Mucosa of rectum (tissue), 2 donors: Measurements from ENCODE around the gene VANGL2.

Experiments
- H3K27ac ChIP-seq, 2 donors: one replicate each; pipeline ENCODE4 v1.7.0; 2013; ENCODE audit warnings: inconsistent platforms in 2 of 2, low read depth in 2 of 2, low read length in 2 of 2
- H3K27me3 ChIP-seq, 2 donors: one replicate each; pipeline ENCODE4 v1.7.0; 2013; ENCODE audit warnings: low read length in 2 of 2; ENCODE audit not compliant: control insufficient read depth in 2 of 2, insufficient read depth in 2 of 2
- H3K36me3 ChIP-seq, 2 donors: one replicate each; pipeline ENCODE4 v1.7.0; 2013; ENCODE audit warnings: low read length in 2 of 2; ENCODE audit not compliant: control insufficient read depth in 2 of 2, insufficient read depth in 2 of 2
- H3K4me1 ChIP-seq, 2 donors: one replicate each; pipeline ENCODE4 v1.7.0; 2013; ENCODE audit warnings: low read length in 2 of 2, mild to moderate bottlenecking in 1 of 2; ENCODE audit not compliant: control insufficient read depth in 2 of 2, insufficient read depth in 2 of 2
- H3K4me3 ChIP-seq, 2 donors: one replicate each; pipeline ENCODE4 v1.7.0; 2013; ENCODE audit warnings: low read length in 2 of 2
- H3K9ac ChIP-seq, 2 donors: one replicate each; pipeline ENCODE4 v1.7.0; 2013; ENCODE audit warnings: low read length in 2 of 2, low read depth in 1 of 2, mild to moderate bottlenecking in 1 of 2
- H3K9me3 ChIP-seq, 2 donors: one replicate each; pipeline ENCODE4 v1.7.0; 2013; ENCODE audit warnings: low read length in 2 of 2; ENCODE audit not compliant: control insufficient read depth in 2 of 2
- donor health status: healthy.
- donor health status: Normal muscosa, but diverticular disease.

The VANGL2 gene

DNA sequence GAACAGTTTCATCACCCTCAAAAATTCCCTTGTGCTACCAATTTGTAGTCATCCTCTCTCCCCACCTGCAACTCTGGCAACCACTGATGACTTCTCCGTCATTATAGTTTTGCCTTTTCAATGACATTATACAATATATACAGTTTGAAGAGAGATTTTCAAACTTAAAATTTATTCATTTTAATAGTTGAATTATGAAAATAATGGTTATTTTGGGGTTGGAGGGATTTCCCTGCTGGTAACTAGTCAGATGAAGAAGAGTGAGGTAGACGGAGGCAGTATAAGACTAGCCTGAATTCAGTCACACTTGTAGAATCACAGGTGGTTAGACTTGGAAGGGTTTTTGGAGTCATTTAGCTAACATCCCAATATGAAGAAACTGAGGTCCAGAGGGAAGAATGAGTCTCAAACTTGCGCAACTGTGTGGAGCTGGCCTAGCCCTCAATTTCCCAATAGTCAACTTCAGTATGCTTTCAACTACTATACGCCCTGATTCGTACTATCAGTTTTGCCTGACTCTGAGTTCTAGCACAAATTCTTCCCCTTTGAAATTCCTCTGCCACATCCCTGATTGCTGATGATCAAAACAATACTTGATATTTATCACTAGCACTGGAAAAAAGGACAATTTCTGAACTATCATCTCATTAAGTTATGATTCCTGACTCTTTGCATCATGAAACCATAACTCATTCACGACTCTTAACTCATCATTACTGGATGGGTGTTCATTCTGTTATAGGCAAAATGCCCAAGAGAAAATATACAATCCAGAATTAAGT is 54.2 kb downstream of the VANGL2 start:
- Histone ChIP-seq H3K9ac (no peak overlapping the region), H3K27me3 (no peaks in the 10 kb centered on the region), H3K36me3 (no peaks in the 10 kb centered on the region), H3K27ac (no peak overlapping the region), H3K4me3 (no peak overlapping the region), H3K9me3 (no peaks in the 10 kb centered on the region), H3K4me1 (no peaks in the 10 kb centered on the region)

DNA sequence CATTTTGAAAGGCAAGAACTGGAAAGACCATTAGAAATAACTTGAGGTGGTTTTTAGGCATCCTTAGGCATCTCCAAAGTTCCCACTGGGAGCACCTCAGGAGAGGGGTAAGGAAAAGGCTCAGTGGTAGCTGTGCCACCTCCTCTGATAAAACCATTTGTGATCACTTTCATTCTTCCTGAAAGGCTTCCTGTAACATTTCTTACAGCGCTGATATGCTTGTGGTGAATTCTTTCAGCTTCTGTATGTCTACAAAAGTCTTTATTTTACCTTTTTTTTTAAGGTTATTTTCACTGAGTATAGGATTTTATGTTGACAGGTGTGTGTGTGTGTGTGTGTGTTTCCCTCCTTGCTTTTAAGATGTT is 54.8 kb downstream of the VANGL2 start:
- Histone ChIP-seq H3K36me3 (no peaks in the 10 kb centered on the region), H3K9ac (no peak overlapping the region), H3K27ac (no peak overlapping the region), H3K4me3 (no peak overlapping the region), H3K9me3 (no peaks in the 10 kb centered on the region), H3K27me3 (no peaks in the 10 kb centered on the region), H3K4me1 (no peaks in the 10 kb centered on the region)

DNA sequence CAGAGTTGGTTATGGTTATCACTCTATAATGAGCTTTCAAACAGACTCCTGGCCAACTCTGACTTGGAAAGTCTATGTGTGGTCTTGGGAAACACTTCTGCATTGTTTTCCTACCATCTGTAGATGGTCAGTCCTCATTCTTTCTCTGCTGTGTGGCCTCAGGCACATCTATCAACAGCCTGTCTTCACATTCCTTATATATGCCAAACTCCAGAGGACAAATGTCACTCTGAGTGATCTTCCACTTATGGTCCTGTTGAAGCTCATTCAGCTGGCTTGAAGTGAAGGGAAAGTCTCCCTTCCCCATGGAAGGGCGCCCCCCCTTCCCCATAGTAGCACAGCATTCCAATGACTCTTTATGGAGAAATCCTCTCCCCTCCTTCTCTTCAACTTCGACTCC is 58.7 kb downstream of the VANGL2 start:
- Histone ChIP-seq H3K4me1 (no peaks in the 10 kb centered on the region), H3K4me3 (no peak overlapping the region), H3K36me3 (no peaks in the 10 kb centered on the region), H3K9me3 (no peaks in the 10 kb centered on the region), H3K27me3 (no peaks in the 10 kb centered on the region), H3K9ac (no peak overlapping the region), H3K27ac (no peak overlapping the region)

DNA sequence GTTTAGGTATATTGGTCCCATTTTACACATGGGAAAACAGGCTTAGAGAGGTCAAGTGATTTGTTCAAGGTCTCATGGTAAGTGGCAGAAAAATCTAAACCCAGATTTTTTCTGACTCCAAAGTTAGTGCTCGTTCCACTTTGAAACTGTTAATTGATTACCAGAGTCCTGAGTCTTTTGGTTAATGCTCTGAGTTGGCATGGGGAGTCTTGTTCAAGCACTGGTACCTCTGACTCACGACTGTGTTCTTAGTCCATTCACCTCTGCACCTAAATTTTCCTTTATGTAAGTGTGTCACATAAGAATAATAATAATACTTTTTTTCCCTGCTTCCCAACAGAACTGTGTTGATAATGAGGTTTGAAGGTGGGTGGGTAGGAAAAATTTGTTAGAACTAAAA is 59.3 kb downstream of the VANGL2 start:
- Histone ChIP-seq H3K9me3 (no peaks in the 10 kb centered on the region), H3K27me3 (no peaks in the 10 kb centered on the region), H3K9ac (no peak overlapping the region), H3K4me3 (no peak overlapping the region), H3K36me3 (no peaks in the 10 kb centered on the region), H3K4me1 (no peaks in the 10 kb centered on the region), H3K27ac (no peak overlapping the region)

DNA sequence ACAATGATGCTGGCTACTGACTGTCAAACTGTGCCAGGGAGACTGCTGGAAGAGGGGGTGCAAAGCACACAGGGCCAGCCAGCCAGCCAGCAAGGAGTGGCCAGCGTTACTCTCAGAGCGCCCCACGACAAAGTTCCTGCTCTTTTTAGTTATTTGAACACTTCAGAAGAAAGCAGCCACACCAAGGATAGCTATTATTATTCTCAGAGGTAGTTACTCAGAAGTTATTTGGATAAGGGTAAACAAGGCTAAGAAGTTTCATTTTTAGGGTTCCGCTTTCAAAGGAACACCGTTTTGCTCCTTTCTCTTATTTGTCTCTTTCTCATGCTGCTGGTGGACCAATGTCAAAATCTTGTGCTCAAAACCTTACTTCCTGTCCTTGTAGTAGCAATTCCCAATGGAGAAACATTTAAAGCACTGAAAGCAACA is 59.9 kb downstream of the VANGL2 start:
- Histone ChIP-seq H3K27me3 (no peaks in the 10 kb centered on the region), H3K4me3 (no peak overlapping the region), H3K36me3 (no peaks in the 10 kb centered on the region), H3K9ac (no peak overlapping the region), H3K27ac (no peak overlapping the region), H3K4me1 (no peaks in the 10 kb centered on the region), H3K9me3 (no peaks in the 10 kb centered on the region)

DNA sequence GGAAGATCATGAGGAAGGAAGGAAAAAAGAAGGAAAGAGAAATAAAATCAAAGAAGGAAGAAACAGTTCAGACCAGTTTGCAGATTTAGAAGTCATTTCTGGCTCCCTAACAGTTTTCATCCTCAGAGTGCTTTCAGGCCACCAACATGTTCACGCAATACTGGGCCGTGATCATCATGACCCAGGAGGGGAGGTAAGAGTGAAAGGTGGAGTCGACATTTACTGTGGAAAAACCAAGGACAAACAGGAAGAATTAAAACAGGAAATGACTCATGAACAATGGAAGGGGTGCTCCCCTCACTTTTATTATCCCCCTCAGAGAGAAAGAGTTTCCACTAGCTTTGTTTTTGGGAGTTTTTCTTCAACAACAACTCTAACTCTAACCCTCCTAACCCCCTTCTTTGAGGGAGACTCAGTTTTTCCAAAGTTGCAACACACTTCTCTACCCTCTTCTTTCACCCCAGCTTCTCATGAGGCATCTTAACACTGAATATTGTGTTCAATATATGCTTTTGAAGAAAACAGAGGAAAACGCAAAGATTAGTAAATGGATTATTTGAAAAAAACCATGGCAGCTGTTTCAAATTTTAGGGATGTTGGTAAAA is 60.4 kb downstream of the VANGL2 start:
- Histone ChIP-seq H3K9me3 (no peaks in the 10 kb centered on the region), H3K36me3 (no peaks in the 10 kb centered on the region), H3K4me3 (no peak overlapping the region), H3K4me1 (no peaks in the 10 kb centered on the region), H3K27ac (no peak overlapping the region), H3K27me3 (no peaks in the 10 kb centered on the region), H3K9ac (no peak overlapping the region)

DNA sequence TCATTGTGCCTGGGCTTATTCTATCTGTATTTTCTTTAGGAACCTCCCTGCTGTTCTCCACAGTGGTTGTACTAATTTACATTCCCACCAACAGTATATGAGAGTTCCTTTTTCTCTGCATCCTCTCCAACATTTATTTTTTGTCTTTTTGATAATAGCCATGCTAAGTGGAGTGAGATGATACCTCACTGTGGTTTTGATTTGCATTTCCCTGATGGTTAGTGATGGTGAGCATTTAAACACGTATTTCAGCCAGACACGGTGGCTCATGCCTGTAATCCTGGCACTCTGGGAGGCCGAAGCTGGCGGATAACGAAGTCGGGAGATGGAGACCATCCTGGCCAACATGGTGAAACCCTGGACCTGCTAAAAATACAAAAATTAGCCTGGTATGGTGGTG is 64.8 kb downstream of the VANGL2 start:
- Histone ChIP-seq H3K27me3 (no peaks in the 10 kb centered on the region), H3K27ac (no peak overlapping the region), H3K4me1 (no peaks in the 10 kb centered on the region), H3K9ac (no peak overlapping the region), H3K36me3 (no peaks in the 10 kb centered on the region), H3K4me3 (no peak overlapping the region), H3K9me3 (no peaks in the 10 kb centered on the region)

DNA sequence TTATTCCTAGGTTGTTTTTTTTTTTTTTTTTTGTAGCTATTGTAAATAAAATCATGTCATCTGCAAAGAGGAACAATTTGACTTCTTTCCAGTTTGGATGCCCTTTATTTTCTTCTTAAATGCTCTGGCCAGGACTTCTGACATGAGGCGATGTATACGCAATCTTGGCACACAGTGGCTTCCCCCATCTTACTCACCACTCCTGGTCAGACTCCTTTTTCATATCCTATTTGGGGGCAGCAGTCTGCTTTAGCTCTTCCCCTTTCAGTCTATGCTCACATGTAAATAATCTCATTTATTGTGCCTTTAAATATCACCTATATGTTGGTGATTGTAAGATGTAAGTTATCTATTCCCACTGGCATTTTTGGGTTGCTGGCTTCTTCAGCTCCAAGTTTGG is 66.6 kb downstream of the VANGL2 start:
- no peaks in the 10 kb centered on the region for H3K4me1 ChIP-seq
- H3K4me3 ChIP-seq = no peak overlapping the region
- no peaks in the 10 kb centered on the region for H3K36me3 ChIP-seq
- H3K9ac ChIP-seq = no peak overlapping the region
- H3K9me3 ChIP-seq = no peaks in the 10 kb centered on the region
- no peaks in the 10 kb centered on the region for H3K27me3 ChIP-seq
- no peak overlapping the region for H3K27ac ChIP-seq

DNA sequence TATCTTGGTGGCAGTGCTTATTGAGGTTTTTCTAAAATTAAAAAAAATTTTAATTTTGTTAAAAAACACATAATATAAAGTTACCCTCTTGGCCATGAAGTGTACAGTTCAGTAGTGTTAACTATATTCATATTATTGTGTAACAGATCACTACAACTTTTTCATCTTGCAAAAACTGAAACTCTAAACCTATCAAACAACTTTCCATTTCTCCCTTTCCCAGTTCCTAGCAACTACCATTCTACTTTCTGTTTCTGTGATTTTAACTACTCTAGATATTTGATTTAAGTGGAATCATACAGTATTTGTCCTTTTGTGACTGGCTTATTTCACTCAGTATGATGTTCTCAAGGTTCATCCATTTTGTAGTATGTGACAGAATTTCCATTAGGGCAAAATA is 67.2 kb downstream of the VANGL2 start:
- no peak overlapping the region for H3K4me3 ChIP-seq
- no peaks in the 10 kb centered on the region for H3K4me1 ChIP-seq
- no peak overlapping the region for H3K27ac ChIP-seq
- no peak overlapping the region for H3K9ac ChIP-seq
- no peaks in the 10 kb centered on the region for H3K36me3 ChIP-seq
- H3K27me3 ChIP-seq = no peaks in the 10 kb centered on the region
- H3K9me3 ChIP-seq = no peaks in the 10 kb centered on the region

DNA sequence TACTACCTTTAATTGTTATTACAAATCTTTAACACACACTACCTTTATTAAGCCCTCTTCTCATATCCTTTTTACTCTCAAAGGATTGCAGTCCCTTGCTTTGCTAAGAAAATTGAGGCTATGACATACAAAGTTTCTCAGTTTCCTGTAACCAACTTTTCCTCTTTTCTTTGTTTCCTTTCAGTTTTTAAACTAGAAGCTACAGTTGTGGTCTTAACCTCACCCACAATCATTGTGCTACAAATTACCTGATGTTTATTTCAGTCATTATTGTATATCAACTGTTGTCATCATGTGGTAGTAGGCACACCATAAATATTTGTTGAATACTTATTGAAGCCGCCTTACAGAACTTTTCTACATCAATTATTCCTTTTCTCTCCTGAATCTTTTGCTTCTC is 70.9 kb downstream of the VANGL2 start:
- H3K27ac ChIP-seq = no peak overlapping the region
- no peak overlapping the region for H3K9ac ChIP-seq
- no peak overlapping the region for H3K4me3 ChIP-seq
- no peaks in the 10 kb centered on the region for H3K4me1 ChIP-seq
- no peaks in the 10 kb centered on the region for H3K27me3 ChIP-seq
- H3K36me3 ChIP-seq = no peaks in the 10 kb centered on the region
- H3K9me3 ChIP-seq = no peaks in the 10 kb centered on the region
